ENCODE measurements around the gene PFKL.

- TF ChIP-seq, protein P1, sequence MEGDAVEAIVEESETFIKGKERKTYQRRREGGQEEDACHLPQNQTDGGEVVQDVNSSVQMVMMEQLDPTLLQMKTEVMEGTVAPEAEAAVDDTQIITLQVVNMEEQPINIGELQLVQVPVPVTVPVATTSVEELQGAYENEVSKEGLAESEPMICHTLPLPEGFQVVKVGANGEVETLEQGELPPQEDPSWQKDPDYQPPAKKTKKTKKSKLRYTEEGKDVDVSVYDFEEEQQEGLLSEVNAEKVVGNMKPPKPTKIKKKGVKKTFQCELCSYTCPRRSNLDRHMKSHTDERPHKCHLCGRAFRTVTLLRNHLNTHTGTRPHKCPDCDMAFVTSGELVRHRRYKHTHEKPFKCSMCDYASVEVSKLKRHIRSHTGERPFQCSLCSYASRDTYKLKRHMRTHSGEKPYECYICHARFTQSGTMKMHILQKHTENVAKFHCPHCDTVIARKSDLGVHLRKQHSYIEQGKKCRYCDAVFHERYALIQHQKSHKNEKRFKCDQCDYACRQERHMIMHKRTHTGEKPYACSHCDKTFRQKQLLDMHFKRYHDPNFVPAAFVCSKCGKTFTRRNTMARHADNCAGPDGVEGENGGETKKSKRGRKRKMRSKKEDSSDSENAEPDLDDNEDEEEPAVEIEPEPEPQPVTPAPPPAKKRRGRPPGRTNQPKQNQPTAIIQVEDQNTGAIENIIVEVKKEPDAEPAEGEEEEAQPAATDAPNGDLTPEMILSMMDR (optimal IDR thresholded peaks at IDR 0.05 in 1 of 3, IDR thresholded peaks at IDR 0.05 in 1 of 3, conservative IDR thresholded peaks at IDR 0.05 in 1 of 3; ENCODE audit: extremely low read depth in 1 of 3, insufficient read depth in 2 of 3, low read length in 3 of 3) = no peak
- TF ChIP-seq EZH2 (IDR thresholded peaks at IDR 0.05; ENCODE audit: low read length) = no peak
Observed at GRCh38 chr21:44326716-44327602, 27.1 kb downstream of the PFKL start.

Measured in keratinocyte (primary cell).